ENCODE results near the gene TBC1D2B.
A peak's percentile ranks its signal among the peaks of the same experiment; 100 is the strongest.

Gene TBC1D2B

DNA sequence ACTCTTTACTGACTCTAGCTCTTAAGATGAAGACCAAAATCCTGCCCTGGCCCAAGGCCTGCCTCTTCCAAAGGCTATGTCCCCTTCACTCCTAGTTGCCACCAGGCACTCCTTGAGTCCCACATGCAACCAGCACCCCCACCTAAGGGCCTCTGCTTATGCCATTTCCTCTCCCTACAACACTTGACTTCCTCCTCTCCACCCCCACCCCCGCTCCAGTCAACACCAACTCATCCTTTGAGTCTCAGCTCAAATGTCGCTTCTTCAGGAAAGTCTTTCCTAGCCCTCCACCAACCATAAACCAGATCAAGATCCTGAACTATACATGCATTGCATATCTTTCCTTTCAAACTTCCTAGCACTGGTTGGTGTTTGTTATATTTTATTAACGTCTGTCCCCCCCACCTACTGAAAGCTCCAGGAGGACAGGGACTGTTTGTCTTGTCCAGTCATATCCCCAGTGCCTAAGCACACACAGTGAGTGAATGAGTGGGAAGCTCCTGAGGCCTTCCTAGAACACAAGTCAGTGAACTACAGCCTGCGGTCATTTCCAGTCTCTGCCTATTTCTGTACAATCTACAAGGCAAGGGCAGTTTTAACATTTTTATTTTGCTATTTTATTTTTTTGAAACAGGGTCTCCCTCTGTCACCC is 7.3 kb downstream of the TBC1D2B start:
- peaks cover 28% of the 10 kb centered on the region for H3K36me3 Mint-ChIP-seq (ENCODE audit: low read depth)
- H3K4me1 Mint-ChIP-seq (ENCODE audit: low read depth), result peaks cover 67% of the 10 kb centered on the region
- no peaks in the 10 kb centered on the region for H3K27me3 Mint-ChIP-seq (ENCODE audit: low read depth)
- H3K4me3 Mint-ChIP-seq, result peak overlapping the region; percentile 78
- H3K9me3 Mint-ChIP-seq, result no peaks in the 10 kb centered on the region
- H3K27ac Mint-ChIP-seq, result peak overlapping the region; percentile 92

DNA sequence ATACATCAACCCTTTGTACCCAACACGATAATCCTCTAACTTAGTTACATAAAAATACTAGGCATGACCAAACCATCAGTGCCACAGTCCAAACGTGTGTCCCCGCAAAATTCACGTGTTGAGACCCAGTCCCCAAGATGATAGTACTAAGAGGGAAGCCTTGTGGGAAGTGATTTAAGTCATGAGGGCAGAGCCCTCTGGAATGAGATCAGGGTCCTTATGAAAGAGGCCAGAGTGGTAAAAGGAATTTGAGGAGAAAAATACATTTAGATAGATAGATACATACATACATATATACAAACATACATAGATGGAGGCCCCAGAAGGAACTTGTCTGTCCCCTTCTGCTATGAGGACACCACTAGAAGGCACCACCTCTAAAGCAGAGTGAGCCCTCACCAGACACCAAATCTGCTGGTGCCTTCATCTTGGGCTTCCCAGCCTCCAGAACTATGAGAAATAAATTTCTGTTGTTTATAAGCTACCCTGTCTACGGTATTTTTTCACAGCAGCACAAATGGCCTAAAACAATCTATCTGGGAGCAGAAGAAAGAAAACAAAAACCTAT is 8.0 kb downstream of the TBC1D2B start:
- H3K27me3 Mint-ChIP-seq (ENCODE audit: low read depth), result no peaks in the 10 kb centered on the region
- H3K4me3 Mint-ChIP-seq, result peak overlapping the region; percentile 78
- peak overlapping the region; percentile 92 for H3K27ac Mint-ChIP-seq
- H3K9me3 Mint-ChIP-seq, result no peaks in the 10 kb centered on the region
- peaks cover 63% of the 10 kb centered on the region for H3K4me1 Mint-ChIP-seq (ENCODE audit: low read depth)
- H3K36me3 Mint-ChIP-seq (ENCODE audit: low read depth), result peaks cover 24% of the 10 kb centered on the region

DNA sequence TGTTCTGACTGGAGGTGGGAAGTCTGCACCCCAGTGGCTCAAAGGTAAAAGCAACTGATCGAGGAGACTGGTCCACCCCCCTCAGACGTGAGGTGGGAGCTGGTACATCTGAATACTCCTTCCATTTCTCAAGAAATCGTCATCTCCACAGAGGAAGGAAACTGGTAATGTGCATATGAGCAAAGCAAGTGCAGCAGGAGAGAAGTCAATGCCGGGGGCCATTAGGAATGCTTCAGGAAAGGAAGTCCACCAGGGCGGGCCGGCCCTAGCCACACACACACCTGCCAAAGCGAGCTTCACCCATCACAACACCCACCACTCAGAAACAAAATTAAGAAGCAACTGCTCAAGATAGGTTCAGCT is 8.5 kb downstream of the TBC1D2B start:
- Mint-ChIP-seq H3K4me3 (peak overlapping the region; percentile 78), H3K4me1 (ENCODE audit: low read depth) (peaks cover 59% of the 10 kb centered on the region), H3K27ac (peak overlapping the region; percentile 92), H3K27me3 (ENCODE audit: low read depth) (no peaks in the 10 kb centered on the region), H3K36me3 (ENCODE audit: low read depth) (peaks cover 20% of the 10 kb centered on the region), H3K9me3 (no peaks in the 10 kb centered on the region)

DNA sequence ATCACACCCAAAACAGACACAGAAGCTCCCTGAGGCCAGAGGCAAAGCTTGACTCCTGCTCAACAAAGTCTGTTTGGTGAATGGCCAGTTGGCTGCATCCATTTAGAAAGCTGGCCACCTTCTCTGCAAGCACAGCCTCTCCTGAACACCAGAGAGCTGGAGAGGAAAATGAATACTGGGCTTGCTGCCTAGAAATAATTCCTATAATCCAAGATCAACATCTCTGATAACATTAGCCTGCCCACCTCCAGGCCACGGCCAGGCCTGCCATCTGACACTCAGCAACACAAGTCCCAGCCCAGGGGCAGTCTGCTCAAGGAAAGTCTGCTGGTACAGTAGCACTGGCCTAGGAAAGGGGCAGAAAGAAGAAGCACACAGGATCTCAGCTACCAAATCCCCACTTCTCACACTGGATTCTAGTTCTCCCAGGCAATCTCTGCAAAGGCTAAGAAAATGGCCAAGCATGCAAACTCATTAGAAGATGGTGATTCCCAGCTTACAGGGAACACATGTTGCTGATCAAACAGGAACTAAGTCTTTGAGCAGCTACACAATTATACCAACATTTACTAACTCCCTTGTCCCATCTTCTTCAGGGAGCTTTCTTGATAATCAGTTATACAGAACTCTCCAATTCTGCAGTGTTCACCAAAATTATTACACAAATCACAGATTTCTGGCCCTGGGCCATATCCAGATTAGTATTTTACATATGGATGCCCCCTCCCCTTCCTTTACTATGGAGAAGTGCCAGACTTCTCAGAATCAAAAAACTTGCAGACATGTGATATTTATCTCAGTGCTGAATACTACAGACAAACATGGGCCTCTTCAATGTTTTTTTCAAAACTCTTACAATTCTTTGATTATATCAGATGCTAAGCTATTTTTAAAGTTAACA is 9.9 kb downstream of the TBC1D2B start:
- Mint-ChIP-seq H3K4me3 (peak overlapping the region; percentile 78), H3K27me3 (ENCODE audit: low read depth) (no peaks in the 10 kb centered on the region), H3K4me1 (ENCODE audit: low read depth) (peaks cover 50% of the 10 kb centered on the region), H3K36me3 (ENCODE audit: low read depth) (peaks cover 20% of the 10 kb centered on the region), H3K27ac (peak overlapping the region; percentile 92), H3K9me3 (no peaks in the 10 kb centered on the region)

DNA sequence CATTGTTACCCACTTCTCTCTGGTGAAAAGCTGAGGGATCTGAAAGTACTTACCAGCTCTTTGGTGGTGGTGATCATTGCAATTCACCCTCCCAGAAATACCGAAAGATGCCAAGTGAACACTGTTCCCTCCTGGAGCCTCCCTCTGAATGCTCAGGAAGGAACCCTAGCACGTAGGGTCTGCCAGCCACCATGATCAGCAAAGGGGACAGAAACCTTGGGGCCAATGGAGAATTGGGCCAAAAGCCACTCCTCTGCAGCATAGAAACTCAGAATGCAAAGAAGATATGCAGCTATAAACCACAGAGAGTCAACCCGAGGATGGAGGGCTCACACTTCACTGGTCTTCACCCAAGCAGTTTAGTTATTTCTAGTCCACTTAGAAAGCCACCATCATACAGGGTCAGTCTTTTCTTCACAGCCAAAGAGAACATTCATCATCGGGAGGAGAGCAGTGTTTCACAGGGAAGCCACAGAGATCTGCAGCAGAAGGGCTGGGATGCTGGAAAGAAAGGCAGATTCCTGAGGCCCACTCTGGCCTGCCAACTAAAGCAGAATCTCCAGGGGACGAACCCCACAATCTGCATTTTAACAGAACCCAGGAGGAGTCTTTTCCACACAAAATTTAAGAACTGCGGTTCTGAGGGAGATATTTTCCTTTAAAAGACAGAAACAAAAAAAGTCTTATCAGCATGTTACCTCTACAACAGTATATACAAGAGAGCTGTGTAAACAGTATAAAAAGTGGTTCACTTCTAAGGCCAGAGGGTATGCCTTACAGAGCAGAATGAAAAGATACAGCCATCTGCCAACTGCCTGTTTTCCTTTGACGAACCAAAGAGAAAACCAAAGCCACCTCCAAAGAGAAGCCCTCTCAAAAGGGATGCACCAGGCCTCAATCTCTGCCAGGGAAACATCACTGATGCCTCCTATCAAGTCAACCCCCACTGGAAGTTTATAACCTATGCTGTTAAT is 11.3 kb downstream of the TBC1D2B start:
- Mint-ChIP-seq H3K36me3 (ENCODE audit: low read depth) (peaks cover 13% of the 10 kb centered on the region), H3K27me3 (ENCODE audit: low read depth) (no peaks in the 10 kb centered on the region), H3K9me3 (no peaks in the 10 kb centered on the region), H3K27ac (peak overlapping the region; percentile 84), H3K4me3 (peak overlapping the region; percentile 31), H3K4me1 (ENCODE audit: low read depth) (peaks cover 48% of the 10 kb centered on the region)

DNA sequence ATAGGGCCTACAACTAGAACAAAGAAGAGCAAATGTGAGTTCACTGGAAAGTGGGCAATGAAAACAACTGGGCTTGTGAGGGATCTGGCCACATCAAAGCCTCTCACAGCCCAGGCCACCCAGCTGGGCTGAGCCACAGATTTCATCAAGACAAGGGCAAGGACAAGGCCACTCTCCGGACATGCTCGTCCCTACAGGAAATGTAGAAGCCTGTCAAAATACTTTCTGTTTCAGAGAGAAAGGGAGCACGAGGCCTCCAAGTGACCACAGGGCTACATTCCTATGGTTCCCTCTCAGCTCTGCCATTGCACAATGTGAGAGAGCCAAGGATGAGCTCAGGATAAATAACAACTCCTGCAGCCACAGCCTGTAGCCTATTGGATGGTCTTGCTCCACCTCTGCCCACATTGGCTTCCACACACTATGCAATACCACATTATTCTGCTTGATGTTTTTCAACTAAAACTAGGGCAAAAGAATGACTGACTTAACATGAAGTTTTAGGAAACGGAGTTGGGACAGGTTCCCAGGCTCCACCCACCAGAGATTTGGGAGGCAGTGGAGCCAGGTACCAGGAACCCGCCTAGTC is 12.1 kb downstream of the TBC1D2B start:
- H3K27me3 Mint-ChIP-seq (ENCODE audit: low read depth), result no peaks in the 10 kb centered on the region
- no peak overlapping the region for H3K4me3 Mint-ChIP-seq
- no peak overlapping the region for H3K27ac Mint-ChIP-seq
- peaks cover 46% of the 10 kb centered on the region for H3K4me1 Mint-ChIP-seq (ENCODE audit: low read depth)
- peaks cover 11% of the 10 kb centered on the region for H3K36me3 Mint-ChIP-seq (ENCODE audit: low read depth)
- no peaks in the 10 kb centered on the region for H3K9me3 Mint-ChIP-seq

DNA sequence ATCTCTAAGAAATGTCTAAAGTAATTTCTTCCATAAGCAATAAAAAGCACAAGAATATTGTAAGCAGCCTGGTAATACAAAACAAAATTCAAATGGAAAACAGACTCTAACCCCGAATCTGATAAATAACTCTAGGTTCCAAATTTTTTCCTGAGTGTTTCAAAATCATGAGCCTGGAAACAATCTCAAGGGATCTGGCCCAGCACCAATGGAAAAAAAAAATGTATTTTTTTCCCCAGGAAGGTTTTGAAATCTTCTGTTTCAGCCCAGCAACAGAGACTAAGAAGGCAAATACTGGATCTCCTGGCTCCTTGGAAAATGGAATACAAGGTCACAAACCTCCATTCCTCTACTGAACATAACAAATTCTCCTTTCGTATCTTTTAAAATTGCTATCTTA is 13.0 kb downstream of the TBC1D2B start:
- Mint-ChIP-seq H3K4me3 (no peak overlapping the region), H3K36me3 (ENCODE audit: low read depth) (peaks cover 10% of the 10 kb centered on the region), H3K27ac (no peak overlapping the region), H3K27me3 (ENCODE audit: low read depth) (no peaks in the 10 kb centered on the region), H3K4me1 (ENCODE audit: low read depth) (peaks cover 42% of the 10 kb centered on the region), H3K9me3 (no peaks in the 10 kb centered on the region)

DNA sequence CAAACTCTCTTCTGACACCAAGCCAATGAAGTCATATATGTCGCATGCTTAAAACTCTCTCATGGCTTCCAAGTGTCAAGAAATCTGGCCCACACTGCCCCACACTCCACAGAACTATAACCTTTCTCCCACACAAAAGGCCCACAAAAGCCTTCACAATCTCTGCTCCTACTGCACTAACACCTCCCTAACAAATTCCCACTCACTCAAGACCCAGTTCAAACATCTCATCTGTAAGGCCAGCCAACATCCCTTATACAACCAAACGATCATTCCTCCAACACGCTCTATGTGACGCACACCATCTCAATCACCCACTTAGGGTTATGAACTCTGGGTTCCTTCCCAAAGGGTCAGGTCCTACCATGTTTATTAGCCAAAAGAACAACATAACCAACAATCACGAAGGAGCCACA is 13.5 kb downstream of the TBC1D2B start:
- H3K27ac Mint-ChIP-seq, result no peak overlapping the region
- H3K4me1 Mint-ChIP-seq (ENCODE audit: low read depth), result peaks cover 41% of the 10 kb centered on the region
- peaks cover 11% of the 10 kb centered on the region for H3K36me3 Mint-ChIP-seq (ENCODE audit: low read depth)
- no peaks in the 10 kb centered on the region for H3K9me3 Mint-ChIP-seq
- H3K27me3 Mint-ChIP-seq (ENCODE audit: low read depth), result no peaks in the 10 kb centered on the region
- no peak overlapping the region for H3K4me3 Mint-ChIP-seq

DNA sequence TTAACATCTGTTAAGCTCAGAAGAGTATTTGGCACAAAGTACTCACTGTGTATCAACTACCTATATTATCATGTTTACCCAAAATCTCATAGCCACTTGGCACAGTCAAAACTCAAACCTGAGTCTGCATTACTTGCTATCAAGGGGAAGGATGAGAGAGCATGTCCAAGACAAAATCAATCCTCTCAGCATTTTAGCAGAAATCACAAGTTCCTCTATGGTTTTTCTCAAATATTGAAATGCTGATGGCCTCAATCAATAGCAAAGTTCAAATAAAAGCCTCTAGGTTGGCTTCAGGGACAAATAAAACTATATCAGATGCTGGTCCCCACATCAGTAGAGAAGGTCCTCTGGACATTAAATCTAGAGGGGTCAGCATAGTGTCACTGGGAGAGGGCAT is 14.3 kb downstream of the TBC1D2B start:
- Mint-ChIP-seq H3K27me3 (ENCODE audit: low read depth) (no peaks in the 10 kb centered on the region), H3K4me3 (no peak overlapping the region), H3K36me3 (ENCODE audit: low read depth) (peaks cover 11% of the 10 kb centered on the region), H3K9me3 (no peaks in the 10 kb centered on the region), H3K27ac (peak overlapping the region; percentile 54), H3K4me1 (ENCODE audit: low read depth) (peaks cover 41% of the 10 kb centered on the region)

DNA sequence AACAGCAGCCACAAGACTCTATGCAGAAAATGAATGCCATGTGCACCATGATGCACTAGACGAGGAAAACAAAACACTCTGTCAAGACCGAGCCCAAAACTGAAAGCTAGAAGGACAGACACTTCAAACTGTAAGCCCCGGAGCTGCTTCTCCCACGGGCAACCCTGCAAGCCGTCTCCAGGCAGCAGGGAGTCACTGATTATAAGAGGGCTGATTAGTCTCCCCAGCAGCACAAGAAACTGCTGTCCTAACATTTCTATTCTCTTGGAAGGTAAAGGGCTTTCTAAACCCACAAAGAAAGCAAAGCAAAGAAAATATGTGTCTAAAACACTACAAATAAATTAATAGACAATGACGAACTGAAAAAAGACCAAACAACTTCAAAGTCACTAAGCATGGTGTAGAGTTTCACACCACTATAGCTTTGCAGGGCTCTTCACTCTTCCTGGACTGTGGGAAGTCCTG is 15.5 kb downstream of the TBC1D2B start:
- H3K27me3 Mint-ChIP-seq (ENCODE audit: low read depth), result no peaks in the 10 kb centered on the region
- H3K36me3 Mint-ChIP-seq (ENCODE audit: low read depth), result peaks cover 11% of the 10 kb centered on the region
- H3K27ac Mint-ChIP-seq, result peak overlapping the region; percentile 91
- H3K4me3 Mint-ChIP-seq, result peak overlapping the region; percentile 72
- no peaks in the 10 kb centered on the region for H3K9me3 Mint-ChIP-seq
- H3K4me1 Mint-ChIP-seq (ENCODE audit: low read depth), result peaks cover 36% of the 10 kb centered on the region

DNA sequence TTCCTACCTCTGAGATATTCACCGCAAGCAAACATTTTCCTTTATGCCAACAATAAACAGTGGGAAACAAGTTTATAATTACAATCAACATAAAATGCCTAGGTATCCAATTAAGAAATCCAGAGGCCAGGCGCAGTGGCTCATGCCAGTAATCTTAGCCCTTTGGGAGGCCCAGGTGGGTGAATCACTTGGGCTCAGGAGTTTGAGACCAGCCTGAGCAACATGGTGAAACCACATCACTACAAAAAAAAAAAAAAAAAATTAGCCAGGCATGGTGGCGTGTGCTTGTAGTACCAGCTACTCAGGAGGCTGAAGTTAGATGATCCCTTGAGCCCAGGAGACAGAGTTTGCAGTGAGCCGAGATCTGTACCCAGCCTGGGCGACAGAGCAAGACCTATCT is 17.3 kb downstream of the TBC1D2B start:
- peaks cover 10% of the 10 kb centered on the region for H3K36me3 Mint-ChIP-seq (ENCODE audit: low read depth)
- H3K9me3 Mint-ChIP-seq, result no peaks in the 10 kb centered on the region
- no peaks in the 10 kb centered on the region for H3K27me3 Mint-ChIP-seq (ENCODE audit: low read depth)
- H3K4me3 Mint-ChIP-seq, result no peak overlapping the region
- no peak overlapping the region for H3K27ac Mint-ChIP-seq
- peaks cover 48% of the 10 kb centered on the region for H3K4me1 Mint-ChIP-seq (ENCODE audit: low read depth)

DNA sequence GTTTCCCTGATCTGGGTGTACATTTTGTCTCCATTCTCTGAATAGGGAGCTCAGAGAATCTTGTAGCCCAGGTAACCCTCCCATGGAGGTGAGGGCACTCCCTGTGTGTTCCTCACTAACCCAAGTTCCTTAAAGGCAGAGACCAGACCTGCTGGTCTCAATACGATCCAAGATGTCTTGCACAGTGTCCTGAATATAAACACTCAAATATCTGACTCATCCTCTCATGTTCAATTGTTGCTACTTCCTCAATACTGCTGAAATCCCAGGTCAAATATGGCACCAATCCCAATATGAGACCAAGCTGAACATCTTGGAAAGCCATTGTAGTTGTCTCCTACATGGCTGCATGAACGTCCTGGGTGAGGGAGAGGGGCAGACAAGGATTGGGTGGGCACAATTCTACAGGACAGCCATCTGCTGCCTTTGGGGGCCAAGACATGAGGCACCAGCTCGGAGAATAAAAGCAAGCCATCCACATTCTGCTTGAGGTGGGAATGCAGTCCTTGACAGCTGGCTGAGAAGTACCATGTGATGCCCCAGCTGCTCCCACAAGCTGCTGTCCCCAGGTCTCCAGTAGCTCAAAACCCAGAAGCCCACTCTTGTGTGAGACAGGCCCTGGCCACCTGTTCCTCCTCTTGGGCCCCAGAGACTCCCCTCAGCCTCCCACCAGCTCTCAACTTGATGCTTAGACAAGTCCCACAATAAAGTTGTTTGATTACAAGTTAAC is 18.2 kb downstream of the TBC1D2B start:
- no peak overlapping the region for H3K4me3 Mint-ChIP-seq
- H3K9me3 Mint-ChIP-seq, result no peaks in the 10 kb centered on the region

DNA sequence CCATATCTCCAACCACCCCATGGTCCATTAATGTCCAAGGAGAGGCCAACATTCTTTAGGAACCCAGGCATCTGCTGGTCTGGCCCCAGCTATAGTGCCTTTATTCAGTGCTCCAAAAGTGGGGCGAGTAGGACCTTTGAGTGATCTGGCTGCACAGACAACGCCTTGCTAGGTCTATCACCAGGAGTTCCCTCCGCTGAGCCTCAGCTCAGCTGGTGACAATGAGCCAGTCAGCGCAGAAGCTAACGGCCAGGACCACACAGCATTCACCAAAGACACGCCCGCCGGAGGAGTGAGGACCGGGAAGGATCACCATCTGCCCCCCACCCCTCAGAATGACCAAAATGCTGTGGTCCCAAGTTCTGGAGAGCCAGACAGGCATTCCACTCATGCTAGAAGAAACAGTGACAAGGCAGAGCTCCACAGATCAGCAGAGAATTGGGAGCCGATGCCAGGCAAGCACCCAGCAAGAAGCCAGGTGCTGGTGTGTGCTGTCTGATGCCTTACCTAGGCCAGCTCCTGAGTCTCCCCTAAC is 19.0 kb downstream of the TBC1D2B start:
- H3K4me3 Mint-ChIP-seq, result no peak overlapping the region
- no peaks in the 10 kb centered on the region for H3K27me3 Mint-ChIP-seq (ENCODE audit: low read depth)
- H3K27ac Mint-ChIP-seq, result peak overlapping the region; percentile 54
- peaks cover 18% of the 10 kb centered on the region for H3K36me3 Mint-ChIP-seq (ENCODE audit: low read depth)
- peaks cover 58% of the 10 kb centered on the region for H3K4me1 Mint-ChIP-seq (ENCODE audit: low read depth)
- H3K9me3 Mint-ChIP-seq, result no peaks in the 10 kb centered on the region

More for the DNA sequence above, 18.2 kb downstream of the TBC1D2B start:
- peaks cover 13% of the 10 kb centered on the region for H3K36me3 Mint-ChIP-seq (ENCODE audit: low read depth)
- no peaks in the 10 kb centered on the region for H3K27me3 Mint-ChIP-seq (ENCODE audit: low read depth)
- peaks cover 53% of the 10 kb centered on the region for H3K4me1 Mint-ChIP-seq (ENCODE audit: low read depth)
- H3K27ac Mint-ChIP-seq, result peak overlapping the region; percentile 54
